HEK293 (cell line): ENCODE measurements around the gene NR4A3.

Experiments used
- CTCF ChIP-seq: fragments of 450-650 bp; formaldehyde crosslinking; IDR thresholded peaks from 2 replicates; pipeline ENCODE4 v1.5.1; 2016; ENCODE audit warnings: missing biosample characterization, missing genetic modification characterization
- TCF7L2 ChIP-seq: IDR thresholded peaks from 2 replicates; pipeline ENCODE4 v1.6.1; 2011; ENCODE audit warnings: low read depth, mild to moderate bottlenecking, inconsistent platforms, low read length, moderate library complexity, borderline replicate concordance
- YY1 ChIP-seq: fragments of 450-650 bp; formaldehyde crosslinking; IDR thresholded peaks from 2 replicates; pipeline ENCODE4 v1.5.1; 2018; ENCODE audit warnings: missing biosample characterization, missing genetic modification characterization
- ZBTB44 ChIP-seq: fragments of 450-650 bp; IDR thresholded peaks from 2 replicates; pipeline ENCODE4 v1.5.1; 2018; ENCODE audit warnings: missing biosample characterization, mild to moderate bottlenecking, missing genetic modification characterization
- ZNF248 ChIP-seq: fragments of 450-650 bp; formaldehyde crosslinking; IDR thresholded peaks from 2 replicates; pipeline ENCODE4 v1.5.1; 2017; ENCODE audit warnings: missing biosample characterization, missing genetic modification characterization
- ZNF501 ChIP-seq: fragments of 450-650 bp; formaldehyde crosslinking; IDR thresholded peaks from 2 replicates; pipeline ENCODE4 v1.5.1; 2016; ENCODE audit warnings: missing biosample characterization, missing genetic modification characterization
- ZNF624 ChIP-seq: fragments of 450-650 bp; formaldehyde crosslinking; IDR thresholded peaks from 2 replicates; pipeline ENCODE4 v1.5.1; 2017; ENCODE audit warnings: missing biosample characterization, missing genetic modification characterization
- ZNF660 ChIP-seq: fragments of 450-650 bp; IDR thresholded peaks from 2 replicates; pipeline ENCODE4 v1.5.1; 2018; ENCODE audit warnings: missing biosample characterization, mild to moderate bottlenecking, missing genetic modification characterization

GRCh38 chr9:99867536-99867935 lies 45.9 kb downstream of the NR4A3 start:
- TF ChIP-seq CTCF (no peak), TCF7L2 (no peak), YY1 (tag by site-specific recombination) (no peak), ZNF660 (tag by site-specific recombination) (no peak), ZNF248 (tag by site-specific recombination) (no peak), ZNF501 (tag by site-specific recombination) (no peak), ZNF624 (tag by site-specific recombination) (no peak), ZBTB44 (tag by site-specific recombination) (no peak)
